WTC11 (cell line): ENCODE data around the gene MRPS22.

Source experiments
- JUN ChIP-seq: sonication (generic); formaldehyde crosslinking; IDR thresholded peaks from 2 replicates; pipeline ENCODE4 v1.8.0; 2023; ENCODE audit warnings: mild to moderate bottlenecking, missing genetic modification reagents
- NFE2L1 ChIP-seq: sonication (generic); formaldehyde crosslinking; IDR thresholded peaks from 2 replicates; pipeline ENCODE4 v1.8.1; 2023; ENCODE audit warnings: missing genetic modification reagents
- NR2C2 ChIP-seq: sonication (generic); formaldehyde crosslinking; IDR thresholded peaks from 2 replicates; pipeline ENCODE4 v1.8.0; 2022; ENCODE audit warnings: mild to moderate bottlenecking, missing genetic modification reagents
- TF ChIP-seq, protein P1 (sequence below): sonication (generic); formaldehyde crosslinking; IDR thresholded peaks from 2 replicates; pipeline ENCODE4 v1.8.0; 2022; ENCODE audit warnings: mild to moderate bottlenecking, missing genetic modification reagents
- TF ChIP-seq, protein P2 (sequence below): fragments of 200-600 bp; IDR thresholded peaks from 2 replicates; pipeline ENCODE4 v1.8.0; 2022; ENCODE audit warnings: antibody characterized with exemption
- TF ChIP-seq, protein P3 (sequence below): sonication (generic); formaldehyde crosslinking; IDR thresholded peaks from 2 replicates; pipeline ENCODE4 v1.8.1; 2023; ENCODE audit warnings: mild to moderate bottlenecking, missing genetic modification reagents, moderate library complexity
- TF ChIP-seq, protein P4 (sequence below): sonication (generic); formaldehyde crosslinking; conservative IDR thresholded peaks from 2 replicates; pipeline ENCODE4 v1.8.1; 2022; ENCODE audit warnings: mild to moderate bottlenecking, missing genetic modification reagents
- TF ChIP-seq, protein P5 (sequence below): sonication (generic); formaldehyde crosslinking; IDR thresholded peaks from 2 replicates; pipeline ENCODE4 v1.8.0; 2022; ENCODE audit warnings: mild to moderate bottlenecking, missing genetic modification reagents

DNA sequence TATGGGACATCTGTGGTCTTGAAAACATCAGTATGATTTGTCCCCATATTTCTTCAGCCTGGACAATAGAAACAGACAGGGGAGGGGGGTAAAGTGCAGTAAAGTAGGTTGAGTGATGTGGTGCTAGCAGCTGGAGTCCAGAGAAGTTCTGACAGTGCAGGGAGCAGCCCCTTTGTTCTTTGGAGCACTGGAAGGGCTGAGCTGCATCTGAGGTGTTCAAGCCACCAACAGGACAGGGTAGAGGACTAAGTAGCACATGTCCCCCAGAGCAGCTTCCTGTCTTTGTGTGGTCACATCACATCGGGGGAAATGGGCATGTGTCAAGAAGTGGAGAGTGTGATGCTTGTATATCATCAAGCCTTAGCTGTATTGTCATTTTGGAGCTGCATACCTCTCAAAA is 12.1 kb downstream of the MRPS22 start:
- TF ChIP-seq, protein P1, sequence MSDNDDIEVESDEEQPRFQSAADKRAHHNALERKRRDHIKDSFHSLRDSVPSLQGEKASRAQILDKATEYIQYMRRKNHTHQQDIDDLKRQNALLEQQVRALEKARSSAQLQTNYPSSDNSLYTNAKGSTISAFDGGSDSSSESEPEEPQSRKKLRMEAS (CRISPR knock-in tag): no peak
- TF ChIP-seq, protein P2, sequence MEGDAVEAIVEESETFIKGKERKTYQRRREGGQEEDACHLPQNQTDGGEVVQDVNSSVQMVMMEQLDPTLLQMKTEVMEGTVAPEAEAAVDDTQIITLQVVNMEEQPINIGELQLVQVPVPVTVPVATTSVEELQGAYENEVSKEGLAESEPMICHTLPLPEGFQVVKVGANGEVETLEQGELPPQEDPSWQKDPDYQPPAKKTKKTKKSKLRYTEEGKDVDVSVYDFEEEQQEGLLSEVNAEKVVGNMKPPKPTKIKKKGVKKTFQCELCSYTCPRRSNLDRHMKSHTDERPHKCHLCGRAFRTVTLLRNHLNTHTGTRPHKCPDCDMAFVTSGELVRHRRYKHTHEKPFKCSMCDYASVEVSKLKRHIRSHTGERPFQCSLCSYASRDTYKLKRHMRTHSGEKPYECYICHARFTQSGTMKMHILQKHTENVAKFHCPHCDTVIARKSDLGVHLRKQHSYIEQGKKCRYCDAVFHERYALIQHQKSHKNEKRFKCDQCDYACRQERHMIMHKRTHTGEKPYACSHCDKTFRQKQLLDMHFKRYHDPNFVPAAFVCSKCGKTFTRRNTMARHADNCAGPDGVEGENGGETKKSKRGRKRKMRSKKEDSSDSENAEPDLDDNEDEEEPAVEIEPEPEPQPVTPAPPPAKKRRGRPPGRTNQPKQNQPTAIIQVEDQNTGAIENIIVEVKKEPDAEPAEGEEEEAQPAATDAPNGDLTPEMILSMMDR: no peak
- TF ChIP-seq NR2C2 (CRISPR knock-in tag) (no peak), JUN (CRISPR knock-in tag) (no peak), NFE2L1 (no peak)
- TF ChIP-seq, protein P3, sequence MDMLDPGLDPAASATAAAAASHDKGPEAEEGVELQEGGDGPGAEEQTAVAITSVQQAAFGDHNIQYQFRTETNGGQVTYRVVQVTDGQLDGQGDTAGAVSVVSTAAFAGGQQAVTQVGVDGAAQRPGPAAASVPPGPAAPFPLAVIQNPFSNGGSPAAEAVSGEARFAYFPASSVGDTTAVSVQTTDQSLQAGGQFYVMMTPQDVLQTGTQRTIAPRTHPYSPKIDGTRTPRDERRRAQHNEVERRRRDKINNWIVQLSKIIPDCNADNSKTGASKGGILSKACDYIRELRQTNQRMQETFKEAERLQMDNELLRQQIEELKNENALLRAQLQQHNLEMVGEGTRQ (CRISPR knock-in tag): no peak
- TF ChIP-seq, protein P4, sequence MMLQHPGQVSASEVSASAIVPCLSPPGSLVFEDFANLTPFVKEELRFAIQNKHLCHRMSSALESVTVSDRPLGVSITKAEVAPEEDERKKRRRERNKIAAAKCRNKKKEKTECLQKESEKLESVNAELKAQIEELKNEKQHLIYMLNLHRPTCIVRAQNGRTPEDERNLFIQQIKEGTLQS (CRISPR knock-in tag): no peak
- TF ChIP-seq, protein P5, sequence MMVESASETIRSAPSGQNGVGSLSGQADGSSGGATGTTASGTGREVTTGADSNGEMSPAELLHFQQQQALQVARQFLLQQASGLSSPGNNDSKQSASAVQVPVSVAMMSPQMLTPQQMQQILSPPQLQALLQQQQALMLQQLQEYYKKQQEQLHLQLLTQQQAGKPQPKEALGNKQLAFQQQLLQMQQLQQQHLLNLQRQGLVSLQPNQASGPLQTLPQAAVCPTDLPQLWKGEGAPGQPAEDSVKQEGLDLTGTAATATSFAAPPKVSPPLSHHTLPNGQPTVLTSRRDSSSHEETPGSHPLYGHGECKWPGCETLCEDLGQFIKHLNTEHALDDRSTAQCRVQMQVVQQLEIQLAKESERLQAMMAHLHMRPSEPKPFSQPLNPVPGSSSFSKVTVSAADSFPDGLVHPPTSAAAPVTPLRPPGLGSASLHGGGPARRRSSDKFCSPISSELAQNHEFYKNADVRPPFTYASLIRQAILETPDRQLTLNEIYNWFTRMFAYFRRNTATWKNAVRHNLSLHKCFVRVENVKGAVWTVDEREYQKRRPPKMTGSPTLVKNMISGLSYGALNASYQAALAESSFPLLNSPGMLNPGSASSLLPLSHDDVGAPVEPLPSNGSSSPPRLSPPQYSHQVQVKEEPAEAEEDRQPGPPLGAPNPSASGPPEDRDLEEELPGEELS: no peak
